HFF-Myc (cell line): ENCODE data around the gene PRKCSH.

ENCODE experiments used
- DNase-seq: peaks from one replicate; pipeline ENCODE4 v3.0.0-alpha.2; 2011; ENCODE audit warnings: low read depth; ENCODE audit errors: extremely low read depth
- H3K4me3 ChIP-seq: replicated peaks from 2 replicates; pipeline ENCODE4 v1.5.1; 2011; ENCODE audit warnings: low read depth, mild to moderate bottlenecking, control low read depth, low read length
- CTCF ChIP-seq: IDR thresholded peaks from 2 replicates; pipeline ENCODE4 v1.5.1; 2012; ENCODE audit warnings: mild to moderate bottlenecking, low read depth, low read length, control low read depth; ENCODE audit errors: missing control alignments

Gene PRKCSH, protein sequence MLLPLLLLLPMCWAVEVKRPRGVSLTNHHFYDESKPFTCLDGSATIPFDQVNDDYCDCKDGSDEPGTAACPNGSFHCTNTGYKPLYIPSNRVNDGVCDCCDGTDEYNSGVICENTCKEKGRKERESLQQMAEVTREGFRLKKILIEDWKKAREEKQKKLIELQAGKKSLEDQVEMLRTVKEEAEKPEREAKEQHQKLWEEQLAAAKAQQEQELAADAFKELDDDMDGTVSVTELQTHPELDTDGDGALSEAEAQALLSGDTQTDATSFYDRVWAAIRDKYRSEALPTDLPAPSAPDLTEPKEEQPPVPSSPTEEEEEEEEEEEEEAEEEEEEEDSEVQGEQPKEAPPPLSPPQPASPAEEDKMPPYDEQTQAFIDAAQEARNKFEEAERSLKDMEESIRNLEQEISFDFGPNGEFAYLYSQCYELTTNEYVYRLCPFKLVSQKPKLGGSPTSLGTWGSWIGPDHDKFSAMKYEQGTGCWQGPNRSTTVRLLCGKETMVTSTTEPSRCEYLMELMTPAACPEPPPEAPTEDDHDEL

DNA sequence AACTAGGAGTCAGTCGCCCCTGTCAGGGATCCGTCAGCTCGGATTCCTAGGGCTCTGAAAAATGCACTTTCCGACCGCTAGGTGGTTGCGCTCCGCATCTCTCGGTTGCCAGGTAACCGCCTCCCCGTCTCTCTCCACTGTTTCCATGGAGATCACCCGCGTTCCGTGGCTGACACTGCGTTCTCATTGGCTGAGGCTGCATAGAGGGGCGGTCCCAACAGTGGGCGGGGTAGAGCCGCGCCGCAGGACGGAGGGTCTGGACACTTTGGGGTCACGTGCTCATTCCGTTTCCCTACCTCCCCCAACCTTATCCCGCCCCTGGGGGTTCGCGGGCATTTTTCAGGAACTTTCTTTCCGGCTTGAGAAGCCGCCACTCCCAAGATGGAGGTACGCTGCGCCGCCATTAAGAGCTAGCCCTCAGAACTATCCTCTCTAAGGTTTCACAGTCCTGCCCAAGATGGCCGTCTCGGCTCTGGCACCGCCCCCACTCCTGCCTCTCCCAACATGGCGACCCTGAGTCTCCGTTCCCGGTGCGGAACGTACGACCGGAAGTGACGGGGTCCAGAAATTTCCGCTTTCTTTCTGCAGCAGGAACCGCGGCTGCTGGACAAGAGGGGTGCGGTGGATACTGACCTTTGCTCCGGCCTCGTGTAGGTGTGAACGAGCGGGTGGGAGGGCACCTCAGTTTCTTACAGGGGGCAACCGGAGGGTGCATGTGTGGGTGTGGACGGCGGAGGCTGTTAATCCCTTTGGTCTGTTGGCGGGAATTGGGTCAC is at the start of gene PRKCSH, which contains the start of gene ODAD3:
TSS of gene PRKCSH (plus strand) at position 579 of the 776 bp plus-strand sequence. CDS start 483 bp downstream, outside the sequence.
TSS of gene ODAD3 (minus strand) at position 65 of the 776 bp plus-strand sequence. CDS start 105 bp downstream, outside the sequence.
- peak within 1 kb of the TSS; percentile 98 for H3K4me3 ChIP-seq
- TF ChIP-seq CTCF = peak; percentile 81
- DNase-seq = peak; percentile 99

DNA sequence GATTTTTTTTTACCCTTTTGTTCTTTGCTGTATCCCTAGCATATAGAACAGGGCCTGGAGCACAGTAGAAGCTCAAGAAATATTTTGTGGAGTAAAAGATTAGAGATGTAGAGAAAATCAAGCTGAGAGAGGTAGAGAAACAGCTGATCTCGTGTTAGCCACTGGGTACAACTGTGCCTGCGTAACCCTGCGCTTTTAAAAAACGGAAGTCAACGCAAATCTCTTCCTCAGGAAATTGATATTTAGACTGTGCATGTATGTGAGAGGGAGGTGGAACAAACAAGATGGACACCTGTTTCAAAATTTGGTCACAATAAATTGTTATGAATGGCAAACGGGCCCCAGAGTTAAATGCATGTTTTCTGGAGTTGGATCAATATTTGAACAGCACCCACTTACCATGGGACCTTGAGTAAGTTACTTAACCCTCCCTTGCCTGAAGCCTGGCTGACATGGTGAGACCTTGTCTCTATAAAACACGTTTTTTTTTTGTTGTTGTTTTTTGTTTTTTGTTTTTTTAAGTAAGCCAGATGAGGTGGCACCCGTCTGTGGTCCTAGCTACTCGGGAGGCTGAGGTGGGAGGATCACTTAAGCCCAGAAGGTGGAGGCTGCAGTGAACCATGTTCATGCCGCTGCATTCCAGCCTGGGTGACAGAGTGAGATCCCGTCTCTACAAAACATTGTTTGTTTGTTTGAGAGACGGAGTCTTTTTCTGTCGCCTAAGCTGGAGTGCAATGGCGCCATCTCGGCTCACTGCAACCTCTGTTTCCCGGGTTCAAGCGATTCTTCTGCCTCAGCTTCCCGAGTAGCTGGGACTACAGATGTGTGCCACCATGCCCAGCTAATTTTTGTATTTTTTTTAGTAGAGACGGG is 48.0 kb upstream of the PRKCSH start:
- no peak for TF ChIP-seq CTCF
- no peak overlapping the region for H3K4me3 ChIP-seq
- no peak for DNase-seq

- no peak for DNase-seq
- H3K4me3 ChIP-seq = no peak overlapping the region
- no peak for TF ChIP-seq CTCF
These were observed 45.1 kb upstream of the PRKCSH start for GRCh38 chr19:11390359-11390758.

DNA sequence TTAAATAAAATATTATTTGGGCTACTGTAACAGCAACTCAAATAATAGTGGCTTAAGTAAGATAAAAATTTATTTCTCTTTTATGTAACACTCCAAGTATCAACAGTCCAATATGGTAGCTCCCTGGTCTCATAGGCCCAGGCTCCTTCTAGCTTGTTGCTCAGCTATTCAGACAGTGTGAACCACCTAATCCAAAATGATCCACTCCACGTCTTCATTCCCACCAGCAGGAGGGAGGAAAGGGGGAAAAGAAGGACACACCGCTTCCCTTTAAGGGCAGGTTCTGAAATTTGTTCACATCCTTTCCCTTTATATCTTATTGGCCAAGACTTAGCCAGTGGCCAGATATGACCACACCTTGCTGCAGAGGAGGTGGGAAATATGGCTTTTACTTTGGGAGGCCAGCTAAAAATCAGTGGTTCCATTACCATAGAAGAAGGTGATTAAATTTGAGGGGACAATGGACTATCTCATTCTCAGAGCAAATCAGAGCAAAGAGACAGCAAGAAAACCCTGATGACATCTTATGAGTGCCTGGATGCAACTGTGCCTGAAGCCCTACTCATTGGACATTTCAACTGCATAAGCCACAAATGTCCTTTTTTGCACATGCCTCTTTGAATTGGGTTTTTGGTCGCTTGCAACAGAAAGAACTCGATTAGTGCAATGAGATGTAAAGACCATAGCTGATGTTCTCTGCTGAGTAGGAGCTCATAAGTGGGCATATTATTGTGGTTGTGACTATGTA is 44.3 kb upstream of the PRKCSH start:
- DNase-seq = no peak
- TF ChIP-seq CTCF = no peak
- no peak overlapping the region for H3K4me3 ChIP-seq

DNA sequence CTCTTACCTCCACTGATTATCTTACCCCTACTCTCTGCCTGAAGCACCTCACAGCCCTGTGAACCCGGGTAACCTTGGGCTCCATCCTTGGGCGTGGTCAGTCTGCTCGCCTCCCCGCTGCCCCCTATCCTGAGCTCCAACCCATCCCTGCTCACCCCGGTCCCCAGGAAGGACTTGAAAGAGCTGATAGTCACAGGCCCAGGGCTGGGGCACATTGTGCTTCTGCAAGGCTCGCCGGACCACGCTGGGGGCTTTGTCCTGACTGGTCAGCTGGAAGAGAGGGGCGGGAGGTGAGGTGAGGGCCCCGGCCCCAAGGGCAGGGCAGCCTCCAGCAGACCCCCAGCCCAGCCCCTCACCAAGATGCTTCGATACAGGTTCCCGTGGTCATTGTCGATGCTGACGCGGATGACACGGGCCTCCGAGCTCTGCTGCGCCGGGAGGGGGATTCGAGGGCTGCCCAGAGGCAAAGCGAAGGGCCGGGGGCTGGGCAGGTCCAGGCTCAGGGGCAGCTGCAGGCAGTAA is 38.3 kb upstream of the PRKCSH start:
- no peak for DNase-seq
- H3K4me3 ChIP-seq = no peak overlapping the region
- no peak for TF ChIP-seq CTCF
